NCI-H1694 treated with DMSO at 0.1 percent for 48 hours (cell line): ENCODE results near the gene RBM26.

ENCODE experiments used
- DNase-seq: peaks from one replicate; lab custom pipeline; 2025; lab: John Stamatoyannopoulos, UW

RBM26 gene

GRCh38 chr13:79419365-79419764 lies 13.3 kb upstream of the RBM26 start:
- DNase-seq = no peak

GRCh38 chr13:79417741-79418140 lies 11.7 kb upstream of the RBM26 start:
- no peak for DNase-seq

GRCh38 chr13:79413521-79413920 lies 7.5 kb upstream of the RBM26 start:
- DNase-seq = no peak

- no peak for DNase-seq
These were observed 3.8 kb upstream of the RBM26 start for GRCh38 chr13:79409828-79410227.

GRCh38 chr13:79407349-79407979 lies 1.4 kb upstream of the RBM26 start:
- DNase-seq = no peak

GRCh38 chr13:79406597-79406908 lies 498 bp upstream of the RBM26 start:
- no peak for DNase-seq

- DNase-seq = no peak
These were observed 589 bp downstream of the RBM26 start for GRCh38 chr13:79405501-79405830.

- no peak for DNase-seq
These were observed 1.1 kb downstream of the RBM26 start for GRCh38 chr13:79404985-79405384.

GRCh38 chr13:79404361-79404760 lies 1.7 kb downstream of the RBM26 start:
- no peak for DNase-seq

GRCh38 chr13:79403113-79403512 lies 2.9 kb downstream of the RBM26 start:
- no peak for DNase-seq

- no peak for DNase-seq
These were observed 3.4 kb downstream of the RBM26 start for GRCh38 chr13:79402679-79403078.

- DNase-seq = no peak
These were observed 3.9 kb downstream of the RBM26 start for GRCh38 chr13:79402074-79402635.

GRCh38 chr13:79401259-79402070 lies 4.6 kb downstream of the RBM26 start:
- DNase-seq = no peak

- no peak for DNase-seq
These were observed 7.1 kb downstream of the RBM26 start for GRCh38 chr13:79398915-79399314.

- no peak for DNase-seq
These were observed 7.9 kb downstream of the RBM26 start for GRCh38 chr13:79398127-79398526.

- DNase-seq = no peak
These were observed 10.2 kb downstream of the RBM26 start for GRCh38 chr13:79395881-79396280.

GRCh38 chr13:79393564-79394249 lies 12.3 kb downstream of the RBM26 start:
- no peak for DNase-seq

GRCh38 chr13:79392882-79393563 lies 13.0 kb downstream of the RBM26 start:
- no peak for DNase-seq

GRCh38 chr13:79389026-79389425 lies 17.0 kb downstream of the RBM26 start:
- no peak for DNase-seq

- DNase-seq = no peak
These were observed 18.2 kb downstream of the RBM26 start for GRCh38 chr13:79387853-79388252.

- DNase-seq = no peak
These were observed 19.8 kb downstream of the RBM26 start for GRCh38 chr13:79386125-79386826.

- no peak for DNase-seq
These were observed 20.4 kb downstream of the RBM26 start for GRCh38 chr13:79385694-79386093.
